ENCODE measurements around the gene TSHZ1. TPM values are rescaled to one million over a fixed set of nuclear protein-coding genes. Genes with fewer than 3 reads are reported as not detected.

The TSHZ1 gene
- polyA plus RNA-seq, 1 of the 3 experiments (the other 2 are of a cell fraction): 2.6 TPM

GRCh38 chr18:75214332-75214690, 3.7 kb downstream of the TSHZ1 start (continued):
- TF ChIP-seq, protein P1, sequence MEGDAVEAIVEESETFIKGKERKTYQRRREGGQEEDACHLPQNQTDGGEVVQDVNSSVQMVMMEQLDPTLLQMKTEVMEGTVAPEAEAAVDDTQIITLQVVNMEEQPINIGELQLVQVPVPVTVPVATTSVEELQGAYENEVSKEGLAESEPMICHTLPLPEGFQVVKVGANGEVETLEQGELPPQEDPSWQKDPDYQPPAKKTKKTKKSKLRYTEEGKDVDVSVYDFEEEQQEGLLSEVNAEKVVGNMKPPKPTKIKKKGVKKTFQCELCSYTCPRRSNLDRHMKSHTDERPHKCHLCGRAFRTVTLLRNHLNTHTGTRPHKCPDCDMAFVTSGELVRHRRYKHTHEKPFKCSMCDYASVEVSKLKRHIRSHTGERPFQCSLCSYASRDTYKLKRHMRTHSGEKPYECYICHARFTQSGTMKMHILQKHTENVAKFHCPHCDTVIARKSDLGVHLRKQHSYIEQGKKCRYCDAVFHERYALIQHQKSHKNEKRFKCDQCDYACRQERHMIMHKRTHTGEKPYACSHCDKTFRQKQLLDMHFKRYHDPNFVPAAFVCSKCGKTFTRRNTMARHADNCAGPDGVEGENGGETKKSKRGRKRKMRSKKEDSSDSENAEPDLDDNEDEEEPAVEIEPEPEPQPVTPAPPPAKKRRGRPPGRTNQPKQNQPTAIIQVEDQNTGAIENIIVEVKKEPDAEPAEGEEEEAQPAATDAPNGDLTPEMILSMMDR (IDR thresholded peaks at IDR 0.05): no peak
- no peak for TF ChIP-seq GABPA (IDR thresholded peaks at IDR 0.05; ENCODE audit: low read depth)
- no peak for TF ChIP-seq RXRA (IDR thresholded peaks at IDR 0.05; ENCODE audit: borderline replicate concordance, low read depth)

DNA sequence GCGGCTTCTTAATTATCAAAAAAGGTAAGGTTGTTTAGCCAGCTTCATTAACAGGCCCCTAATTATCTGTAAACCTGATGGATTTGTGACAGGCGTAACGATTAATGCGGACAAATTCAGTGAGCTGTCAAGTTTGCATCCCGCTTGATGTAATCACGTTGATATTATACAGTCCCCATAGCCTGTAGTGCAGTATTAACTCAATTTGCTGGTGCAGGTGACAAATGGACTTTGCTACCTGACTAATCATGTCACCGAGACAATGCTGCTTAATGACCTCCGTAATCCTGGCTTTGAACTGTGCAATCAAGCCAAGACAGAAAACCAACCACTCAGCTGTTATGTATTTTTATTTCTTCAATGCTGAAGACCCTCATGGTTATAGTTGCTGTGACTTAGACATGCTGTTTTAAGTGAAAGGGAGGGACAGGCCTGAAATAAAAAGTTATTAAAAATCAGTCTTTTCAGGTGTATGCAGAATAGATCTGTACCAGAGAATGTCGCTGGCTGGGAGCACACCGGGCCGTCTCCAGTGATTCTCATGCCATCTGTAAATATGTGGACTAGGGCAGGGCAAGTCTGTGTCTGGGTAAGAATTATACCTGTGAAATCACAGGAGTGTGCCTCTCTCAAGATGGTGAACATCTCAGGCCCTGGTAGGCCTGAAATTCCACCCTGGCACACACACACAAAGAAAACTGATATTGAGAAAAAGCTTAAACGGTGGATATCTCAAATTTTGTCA, 4.3 kb downstream of the TSHZ1 start:
- POLR2A ChIA-PET: no interaction called here
- DNase-seq: no peak
- TF ChIP-seq ZBTB33 (IDR thresholded peaks at IDR 0.05; ENCODE audit: borderline replicate concordance, low read depth): no peak
- TF ChIP-seq, protein P2, sequence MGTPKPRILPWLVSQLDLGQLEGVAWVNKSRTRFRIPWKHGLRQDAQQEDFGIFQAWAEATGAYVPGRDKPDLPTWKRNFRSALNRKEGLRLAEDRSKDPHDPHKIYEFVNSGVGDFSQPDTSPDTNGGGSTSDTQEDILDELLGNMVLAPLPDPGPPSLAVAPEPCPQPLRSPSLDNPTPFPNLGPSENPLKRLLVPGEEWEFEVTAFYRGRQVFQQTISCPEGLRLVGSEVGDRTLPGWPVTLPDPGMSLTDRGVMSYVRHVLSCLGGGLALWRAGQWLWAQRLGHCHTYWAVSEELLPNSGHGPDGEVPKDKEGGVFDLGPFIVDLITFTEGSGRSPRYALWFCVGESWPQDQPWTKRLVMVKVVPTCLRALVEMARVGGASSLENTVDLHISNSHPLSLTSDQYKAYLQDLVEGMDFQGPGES (IDR thresholded peaks at IDR 0.05; ENCODE audit: low read depth, low read length): no peak
- no peak for TF ChIP-seq NFIC (IDR thresholded peaks at IDR 0.05; ENCODE audit: borderline replicate concordance)
- peak; percentile 45 for TF ChIP-seq GATA2 (CRISPR knock-in tag; IDR thresholded peaks at IDR 0.05)
- TF ChIP-seq SMC3 (IDR thresholded peaks at IDR 0.05; ENCODE audit: low read depth, low read length): no peak
- peak in 1 of 2 experiments; percentile 47; a peak in 1 of 4 replicates for TF ChIP-seq EP300 (IDR thresholded peaks at IDR 0.05; ENCODE audit: borderline replicate concordance in 1 of 2, low read depth in 1 of 2, low read length in 1 of 2)
- no peak for TF ChIP-seq SIN3A (IDR thresholded peaks at IDR 0.05; ENCODE audit: borderline replicate concordance, low read depth, low read length)
- TF ChIP-seq, protein P1 (IDR thresholded peaks at IDR 0.05): no peak
- TF ChIP-seq CHD2 (IDR thresholded peaks at IDR 0.05; ENCODE audit: low read length, partially characterized antibody): no peak
- no peak for TF ChIP-seq MXI1 (IDR thresholded peaks at IDR 0.05; ENCODE audit: low read depth, low read length)
- TF ChIP-seq GABPA (IDR thresholded peaks at IDR 0.05; ENCODE audit: low read depth): no peak
- no peak for TF ChIP-seq RFX5 (IDR thresholded peaks at IDR 0.05; ENCODE audit: low read length)
- no peak for TF ChIP-seq USF2 (IDR thresholded peaks at IDR 0.05; ENCODE audit: borderline replicate concordance, low read depth, low read length)
- TF ChIP-seq JUND (IDR thresholded peaks at IDR 0.05): no peak
- TF ChIP-seq MEF2A (IDR thresholded peaks at IDR 0.05; ENCODE audit: borderline replicate concordance, low read depth): no peak
- TF ChIP-seq FOXJ3 (CRISPR knock-in tag; IDR thresholded peaks at IDR 0.05): 0 out of 2 replicates have a peak, but pooled peaks have one; percentile 33
- TF ChIP-seq EZH2phosphoT487 (IDR thresholded peaks at IDR 0.05; ENCODE audit: borderline replicate concordance, low read depth): no peak
- TF ChIP-seq, protein P3, sequence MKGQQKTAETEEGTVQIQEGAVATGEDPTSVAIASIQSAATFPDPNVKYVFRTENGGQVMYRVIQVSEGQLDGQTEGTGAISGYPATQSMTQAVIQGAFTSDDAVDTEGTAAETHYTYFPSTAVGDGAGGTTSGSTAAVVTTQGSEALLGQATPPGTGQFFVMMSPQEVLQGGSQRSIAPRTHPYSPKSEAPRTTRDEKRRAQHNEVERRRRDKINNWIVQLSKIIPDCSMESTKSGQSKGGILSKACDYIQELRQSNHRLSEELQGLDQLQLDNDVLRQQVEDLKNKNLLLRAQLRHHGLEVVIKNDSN (IDR thresholded peaks at IDR 0.05; ENCODE audit: borderline replicate concordance, low read depth): no peak
- TF ChIP-seq FOXM1 (IDR thresholded peaks at IDR 0.05; ENCODE audit: low read depth): no peak
- no peak for TF ChIP-seq POLR2AphosphoS5 (IDR thresholded peaks at IDR 0.05; ENCODE audit: low read depth, low read length)
- CTCF ChIA-PET: interaction anchor here (0.6 to 1.8 kb wide), 2 partner anchors 9 to 29 kb away, joined by 3 to 5 read pairs; no protein-coding TSS in a partner anchor
- no peaks in the 10 kb centered on the region; the same call in 1 of the 2 replicates for H4K20me1 ChIP-seq (ENCODE audit: insufficient read depth)
- peaks cover 17% of the 10 kb centered on the region for H3F3A ChIP-seq (replicated peaks; ENCODE audit: insufficient read depth)
- no peaks in the 10 kb centered on the region for H3K27me3 ChIP-seq (ENCODE audit: insufficient read depth)
- 94% methylated on average over 12 of the region's 12 CpGs for WGBS (ENCODE audit: low lambda C conversion rate)
- no peak overlapping the region for H3K4me2 ChIP-seq
- peaks cover 9 to 20% of the 10 kb centered on the region in 2 experiments; a peak in 3 of 4 replicates for H3K4me1 ChIP-seq (ENCODE audit: control insufficient read depth in 1 of 2, insufficient read depth in 2 of 2, low read depth in 1 of 2, low read length in 1 of 2)
- no peak overlapping the region for H3K9ac ChIP-seq
- no peaks in the 10 kb centered on the region for H3K36me3 ChIP-seq (replicated peaks in 1 of 2; ENCODE audit: control insufficient read depth in 1 of 2, insufficient read depth in 2 of 2, low read length in 1 of 2)
- H3K79me2 ChIP-seq (ENCODE audit: insufficient read depth): peaks cover 30% of the 10 kb centered on the region; the same call in 1 of the 2 replicates
- H3K9me3 ChIP-seq: no peaks in the 10 kb centered on the region
- no peak overlapping the region for H2AFZ ChIP-seq (ENCODE audit: low read depth)
- no peak overlapping the region for H3K27ac ChIP-seq (ENCODE audit: low read depth in 2 of 2, low read length in 1 of 2)
- no peak overlapping the region for H3K4me3 ChIP-seq (ENCODE audit: low read depth in 2 of 2, low read length in 1 of 2)
- no peaks in the 10 kb centered on the region for H3K9me2 ChIP-seq

Measured in SK-N-SH (cell line).